Esophagus muscularis mucosa (tissue), 4 donors: Measurements from ENCODE around the gene CD68. TPM values are rescaled to one million over a fixed set of nuclear protein-coding genes. Genes with fewer than 3 reads are reported as not detected.

ENCODE experiments used
- DNase-seq: peaks from one replicate; pipeline ENCODE4 v3.0.0-alpha.2; 2017; ENCODE audit errors: extremely low spot score
- H3K27ac ChIP-seq, 4 donors: fragments of 200-600 bp; sonication (generic); replicated peaks in 1 of 4; 1 replicate in 3 of 4; 2 replicates in 1 of 4; pipeline ENCODE4 v1.5.1; 2016 to 2019; ENCODE audit warnings: mild to moderate bottlenecking in 1 of 4
- H3K27me3 ChIP-seq, 4 donors: fragments of 200-600 bp; sonication (generic); one replicate each; pipeline versions ENCODE4 v1.5.1 to v1.6.0; 2016 to 2019
- H3K36me3 ChIP-seq, 4 donors: fragments of 200-600 bp; sonication (generic); one replicate each; pipeline ENCODE4 v1.5.1; 2016 to 2019
- H3K4me1 ChIP-seq, 4 donors: fragments of 200-600 bp; sonication (generic); one replicate each; pipeline ENCODE4 v1.5.1; 2016 to 2019
- H3K4me3 ChIP-seq, 4 donors: fragments of 200-600 bp; sonication (generic); 1 replicate in 2 of 4; 2 replicates in 2 of 4; pipeline ENCODE4 v1.5.1; 2016 to 2019; ENCODE audit warnings: mild to moderate bottlenecking in 4 of 4, moderate library complexity in 1 of 4
- H3K9me3 ChIP-seq, 4 donors: fragments of 200-600 bp; sonication (generic); 1 replicate in 3 of 4; 2 replicates in 1 of 4; pipeline ENCODE4 v1.5.1; 2016 to 2019
- CTCF ChIP-seq, 3 experiments: fragments of 200-600 bp in 2 of 3; fragments of 450-650 bp in 1 of 3; sonication (generic) in 2 of 3; IDR thresholded peaks; one replicate each; pipeline ENCODE4 v1.5.1; 2017 to 2019; ENCODE audit warnings: antibody characterized with exemption in 3 of 3, mild to moderate bottlenecking in 2 of 3, moderate library complexity in 1 of 3
- EP300 ChIP-seq: sonication (generic); formaldehyde crosslinking; IDR thresholded peaks from one replicate; pipeline ENCODE4 v1.6.1; 2017; ENCODE audit warnings: antibody characterized with exemption
- POLR2A ChIP-seq: fragments of 450-650 bp; IDR thresholded peaks from one replicate; pipeline ENCODE4 v1.6.1; 2017; ENCODE audit warnings: antibody characterized with exemption, moderate library complexity, mild to moderate bottlenecking, low read depth
- POLR2AphosphoS5 ChIP-seq, 2 donors: sonication (generic); formaldehyde crosslinking; IDR thresholded peaks; one replicate each; pipeline ENCODE4 v1.6.1; 2017; ENCODE audit warnings: antibody characterized with exemption in 2 of 2
- WGBS: methylation state at CpG from one replicate; pipeline ENCODE4 v1.1.5; 2018; 5-methylcytosine and 5-hydroxymethylcytosine counted together
- intact Hi-C: fragments of 100-400 bp; cut with DNase I; formaldehyde crosslinking; loops from one replicate; pipeline ENCODE4 v1.15.1; 2023
- small RNA-seq, 3 donors: library from RNA; depleted of rRNA; stranded (forward); fragments of <200 nt; gene quantifications; one replicate each; pipeline ENCODE3, GENCODE V24; 2016
- total RNA-seq, 4 donors: library from RNA; depleted of rRNA; stranded (reverse); fragments of >200 nt; gene quantifications; one replicate each; pipeline versions ENCODE4 v1.1.0 to v1.2.1, GENCODE V29; 2016

CD68 gene
- total RNA-seq, 4 donors from 2014 or later, result 34.5 to 70.7 (median 44.7) TPM

- TF ChIP-seq EP300 (no peak), CTCF (IDR thresholded peaks at IDR 0.05) (no peak), POLR2AphosphoS5 (IDR thresholded peaks at IDR 0.05) (no peak), POLR2A (no peak)
- 84% methylated on average over 7 of the region's 7 CpGs for WGBS
- H3K27ac ChIP-seq, result peak overlapping the region; percentile 91 to 97 (median 96)
- no peak for DNase-seq
- H3K27me3 ChIP-seq, result no peaks in the 10 kb centered on the region
- H3K4me1 ChIP-seq, result peaks cover 9 to 19% (median 17%) of the 10 kb centered on the region in 4 donors
- peak overlapping the region in 3 of 4 donors; percentile 71 to 84 (median 80) for H3K4me3 ChIP-seq
- intact Hi-C loops, result no loop called here
- peaks cover 0 to 8% (median 2%) of the 10 kb centered on the region in 4 donors for H3K36me3 ChIP-seq
- H3K9me3 ChIP-seq, result no peaks in the 10 kb centered on the region
These were observed 46.9 kb downstream of the CD68 start for GRCh38 chr17:7626307-7626706.

GRCh38 chr17:7626956-7627249, 47.5 kb downstream of the CD68 start:
- H3K27me3 ChIP-seq, result no peaks in the 10 kb centered on the region
- DNase-seq, result no peak
- intact Hi-C loops, result no loop called here

GRCh38 chr17:7627250-7628121, 48.0 kb downstream of the CD68 start, which contains the start of gene SAT2:
Gene SAT2 (minus strand): TSS chr17:7627821. CDS start chr17:7627635, 186 bp downstream.
- intact Hi-C loops, result no loop called here

More at GRCh38 chr17:7626956-7627249, 47.5 kb downstream of the CD68 start:
- Histone ChIP-seq H3K4me3 (peak overlapping the region; percentile 71 to 85 (median 82)), H3K27ac (peak overlapping the region; percentile 91 to 97 (median 96)), H3K4me1 (peaks cover 9 to 19% (median 17%) of the 10 kb centered on the region in 4 donors), H3K9me3 (no peaks in the 10 kb centered on the region), H3K36me3 (peaks cover 0 to 8% (median 2%) of the 10 kb centered on the region in 4 donors)
- TF ChIP-seq POLR2A (no peak), POLR2AphosphoS5 (IDR thresholded peaks at IDR 0.05) (no peak), EP300 (no peak), CTCF (IDR thresholded peaks at IDR 0.05) (no peak)
- 14% methylated on average over 6 of the region's 6 CpGs for WGBS

GRCh38 chr17:7629939-7630571, 50.6 kb downstream of the CD68 start, which contains the start of gene SHBG:
Gene SHBG (plus strand): TSS chr17:7630135. CDS start chr17:7630173, 38 bp downstream.
- no peak within 1 kb of the TSS for H3K4me3 ChIP-seq
- peaks cover 9 to 21% (median 18%) of the 10 kb centered on the region in 4 donors for H3K4me1 ChIP-seq
- H3K36me3 ChIP-seq, result peaks cover 0 to 8% (median 2%) of the 10 kb centered on the region in 4 donors
- intact Hi-C loops, result no loop called here
- no peak within 1 kb of the TSS for H3K27ac ChIP-seq
- H3K9me3 ChIP-seq, result no peaks in the 10 kb centered on the region
- no peaks in the 10 kb centered on the region for H3K27me3 ChIP-seq
- DNase-seq, result no peak
- TF ChIP-seq EP300 (no peak), POLR2AphosphoS5 (IDR thresholded peaks at IDR 0.05) (no peak), CTCF (IDR thresholded peaks at IDR 0.05) (no peak), POLR2A (no peak)
- 77% methylated on average over 12 of the region's 13 CpGs for WGBS

More at GRCh38 chr17:7627250-7628121, 48.0 kb downstream of the CD68 start, which contains the start of gene SAT2:
- Histone ChIP-seq H3K36me3 (peaks cover 0 to 8% (median 2%) of the 10 kb centered on the region in 4 donors), H3K4me3 (peak within 1 kb of the TSS; percentile 71 to 85 (median 82)), H3K4me1 (peaks cover 9 to 19% (median 18%) of the 10 kb centered on the region in 4 donors), H3K27me3 (no peaks in the 10 kb centered on the region), H3K27ac (peak within 1 kb of the TSS; percentile 91 to 97 (median 96)), H3K9me3 (no peaks in the 10 kb centered on the region)
- peak; percentile 100 for DNase-seq
- TF ChIP-seq CTCF (IDR thresholded peaks at IDR 0.05) (peak in 1 of 3 experiments; percentile 7), POLR2AphosphoS5 (IDR thresholded peaks at IDR 0.05) (peak; percentile 75 to 91), POLR2A (peak; percentile 66), EP300 (no peak)
- 0% methylated on average over 29 of the region's 54 CpGs for WGBS

Small RNA genes lying within 50 kb of the gene (small RNA-seq; reads per million reads assigned to genes)
- gene CD68 (0 reads per million in 3 donors), gene RF00019 (0 reads per million in 3 donors), gene SNORA48 (0 reads per million in 3 donors), gene SNORD10 (0 reads per million in 3 donors)

Other genes with a start within 250 kb of the CD68 start
- 10 to 100 TPM in 1 of 4 donors, 1 to 10 TPM in 3; 2.1 to 11.4 (median 4.6) TPM for gene ACAP1, start 243.1 kb upstream of the CD68 start, total RNA-seq
- 10 to 100 TPM in 2 of 4 donors, 1 to 10 TPM in 2; 9.1 to 18.2 (median 13.3) TPM for gene KCTD11, start 227.5 kb upstream of the CD68 start, total RNA-seq
- gene TMEM95, start 224.5 kb upstream of the CD68 start, total RNA-seq, result under 1 TPM in 1 of 4 donors, not detected in 3; 0.42 TPM
- gene TNK1, start 198.5 kb upstream of the CD68 start, total RNA-seq, result 1 to 10 TPM; 2.9 to 7.5 (median 5.6) TPM
- gene PLSCR3, start 185.1 kb upstream of the CD68 start, total RNA-seq, result 10 to 100 TPM; 17.7 to 39.9 (median 24.3) TPM
- 100 to 1,000 TPM in 1 of 4 donors, 10 to 100 TPM in 3; 59.6 to 121 (median 74.7) TPM for gene TMEM256, start 175.5 kb upstream of the CD68 start, total RNA-seq
- 10 to 100 TPM; 12.0 to 30.2 (median 19.0) TPM for gene NLGN2, start 171.8 kb upstream of the CD68 start, total RNA-seq
- not detected for gene SPEM1, start 159.3 kb upstream of the CD68 start, total RNA-seq
- not detected for gene SPEM2, start 154.0 kb upstream of the CD68 start, total RNA-seq
- gene SPEM3, start 150.8 kb upstream of the CD68 start, total RNA-seq, result not detected
- gene TMEM102, start 144.2 kb upstream of the CD68 start, total RNA-seq, result 1 to 10 TPM; 1.2 to 6.1 (median 3.5) TPM
- gene FGF11, start 140.1 kb upstream of the CD68 start, total RNA-seq, result 1 to 10 TPM in 2 of 4 donors, under 1 TPM in 1, not detected in 1; 0.50 to 1.9 (median 1.3) TPM
- 10 to 100 TPM in 1 of 4 donors, 1 to 10 TPM in 3; 5.0 to 12.8 (median 8.1) TPM for gene CHRNB1, start 134.6 kb upstream of the CD68 start, total RNA-seq
- 100 to 1,000 TPM in 2 of 4 donors, 10 to 100 TPM in 2; 57.5 to 113 (median 87.7) TPM for gene ZBTB4, start 100.0 kb upstream of the CD68 start, total RNA-seq
- not detected for gene SLC35G6, start 98.2 kb upstream of the CD68 start, total RNA-seq
- gene POLR2A, start 95.3 kb upstream of the CD68 start, total RNA-seq, result 10 to 100 TPM; 29.5 to 66.4 (median 46.9) TPM
- gene TNFSF12, start 30.6 kb upstream of the CD68 start, total RNA-seq, result 100 to 1,000 TPM; 102 to 136 (median 122) TPM
- 10 to 100 TPM; 13.4 to 25.8 (median 22.4) TPM for gene TNFSF13, start 20.9 kb upstream of the CD68 start, total RNA-seq
- 10 to 100 TPM; 54.0 to 79.1 (median 72.4) TPM for gene SENP3, start 17.7 kb upstream of the CD68 start, total RNA-seq
- gene MPDU1, start 4.2 kb downstream of the CD68 start, total RNA-seq, result 10 to 100 TPM; 26.0 to 50.4 (median 31.5) TPM
- gene SOX15, start 10.5 kb downstream of the CD68 start, total RNA-seq, result 10 to 100 TPM in 2 of 4 donors, 1 to 10 TPM in 2; 2.9 to 14.6 (median 10.9) TPM
- 10 to 100 TPM; 38.2 to 65.8 (median 50.2) TPM for gene FXR2, start 35.3 kb downstream of the CD68 start, total RNA-seq
- 10 to 100 TPM; 54.0 to 71.4 (median 64.2) TPM for gene SAT2, start 48.2 kb downstream of the CD68 start, total RNA-seq
- under 1 TPM in 1 of 4 donors, not detected in 3; 0.83 TPM for gene SHBG, start 50.5 kb downstream of the CD68 start, total RNA-seq
- gene ATP1B2, start 71.3 kb downstream of the CD68 start, total RNA-seq, result 1 to 10 TPM; 1.6 to 2.9 (median 2.2) TPM
- 10 to 100 TPM; 14.9 to 18.3 (median 16.1) TPM for gene TP53, start 107.9 kb downstream of the CD68 start, total RNA-seq
- 1 to 10 TPM; 3.3 to 6.4 (median 3.8) TPM for gene WRAP53, start 108.8 kb downstream of the CD68 start, total RNA-seq
- gene EFNB3, start 125.6 kb downstream of the CD68 start, total RNA-seq, result under 1 TPM; 0.17 to 0.42 (median 0.33) TPM
- gene DNAH2, start 138.1 kb downstream of the CD68 start, total RNA-seq, result under 1 TPM; under 0.01 to 0.17 (median 0.06) TPM